SK-N-SH treated with all-trans-retinoic acid at 6 μM for 48 hours (cell line): ENCODE data around the gene DAB2IP.

Experiments used
- CSDC2 ChIP-seq: fragments of 250-450 bp; sonication (Bioruptor Pico); IDR thresholded peaks from 2 replicates; pipeline ENCODE4 v1.5.0; 2020; ENCODE audit warnings: mild to moderate bottlenecking, moderate library complexity
- CSRNP3 ChIP-seq: fragments of 250-450 bp; sonication (Bioruptor Pico); IDR thresholded peaks from 2 replicates; pipeline ENCODE4 v1.5.1; 2021; ENCODE audit warnings: mild to moderate bottlenecking, moderate library complexity
- ESRRG ChIP-seq: fragments of 250-450 bp; sonication (Bioruptor Pico); IDR thresholded peaks from 2 replicates; pipeline ENCODE4 v1.6.1; 2021; ENCODE audit warnings: mild to moderate bottlenecking
- ISL1 ChIP-seq: fragments of 250-450 bp; sonication (Bioruptor Pico); IDR thresholded peaks from 2 replicates; pipeline ENCODE4 v2.1.2; 2022; ENCODE audit warnings: mild to moderate bottlenecking, moderate library complexity
- PATZ1 ChIP-seq: fragments of 250-450 bp; sonication (Bioruptor Pico); IDR thresholded peaks from 2 replicates; pipeline ENCODE4 v1.8.0; 2020; ENCODE audit warnings: mild to moderate bottlenecking, moderate library complexity, borderline replicate concordance
- RARB ChIP-seq: fragments of 250-450 bp; sonication (Bioruptor Pico); IDR thresholded peaks from 2 replicates; pipeline ENCODE4 v1.8.0; 2021; ENCODE audit warnings: mild to moderate bottlenecking, moderate library complexity
- TCF4 ChIP-seq: fragments of 250-450 bp; sonication (Bioruptor Pico); IDR thresholded peaks from 2 replicates; pipeline ENCODE4 v1.8.0; 2021; ENCODE audit warnings: mild to moderate bottlenecking, moderate library complexity, borderline replicate concordance
- ZFP3 ChIP-seq: fragments of 250-450 bp; sonication (Bioruptor Pico); IDR thresholded peaks from 2 replicates; pipeline ENCODE4 v1.5.0; 2020; ENCODE audit warnings: mild to moderate bottlenecking, moderate library complexity
- ZFP30 ChIP-seq: fragments of 450-650 bp; formaldehyde crosslinking; IDR thresholded peaks from 2 replicates; pipeline ENCODE4 v1.5.0; 2022; ENCODE audit warnings: mild to moderate bottlenecking, moderate library complexity
- ZNF565 ChIP-seq: fragments of 450-650 bp; formaldehyde crosslinking; conservative IDR thresholded peaks from 2 replicates; pipeline ENCODE4 v1.5.0; 2020; ENCODE audit warnings: low read depth, mild to moderate bottlenecking, moderate library complexity
- ZNF8 ChIP-seq: fragments of 450-650 bp; formaldehyde crosslinking; IDR thresholded peaks from 2 replicates; pipeline ENCODE4 v1.5.0; 2020; ENCODE audit warnings: mild to moderate bottlenecking, moderate library complexity
- TF ChIP-seq, protein P1 (sequence below): fragments of 250-450 bp; sonication (Bioruptor Pico); IDR thresholded peaks from 2 replicates; pipeline ENCODE4 v1.5.1; 2020; ENCODE audit warnings: low read depth, mild to moderate bottlenecking, moderate library complexity

- TF ChIP-seq CSDC2 (CRISPR knock-in tag) (no peak), ZNF8 (CRISPR knock-in tag) (no peak), RARB (CRISPR knock-in tag) (no peak), PATZ1 (CRISPR knock-in tag) (no peak), ZFP3 (CRISPR knock-in tag) (no peak), ISL1 (CRISPR knock-in tag) (no peak), CSRNP3 (no peak), TCF4 (no peak), ESRRG (CRISPR knock-in tag) (no peak), ZNF565 (CRISPR knock-in tag) (no peak), ZFP30 (CRISPR knock-in tag) (no peak)
- TF ChIP-seq, protein P1, sequence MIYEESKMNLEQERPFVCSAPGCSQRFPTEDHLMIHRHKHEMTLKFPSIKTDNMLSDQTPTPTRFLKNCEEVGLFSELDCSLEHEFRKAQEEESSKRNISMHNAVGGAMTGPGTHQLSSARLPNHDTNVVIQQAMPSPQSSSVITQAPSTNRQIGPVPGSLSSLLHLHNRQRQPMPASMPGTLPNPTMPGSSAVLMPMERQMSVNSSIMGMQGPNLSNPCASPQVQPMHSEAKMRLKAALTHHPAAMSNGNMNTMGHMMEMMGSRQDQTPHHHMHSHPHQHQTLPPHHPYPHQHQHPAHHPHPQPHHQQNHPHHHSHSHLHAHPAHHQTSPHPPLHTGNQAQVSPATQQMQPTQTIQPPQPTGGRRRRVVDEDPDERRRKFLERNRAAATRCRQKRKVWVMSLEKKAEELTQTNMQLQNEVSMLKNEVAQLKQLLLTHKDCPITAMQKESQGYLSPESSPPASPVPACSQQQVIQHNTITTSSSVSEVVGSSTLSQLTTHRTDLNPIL (CRISPR knock-in tag), result no peak
These were observed 41.4 kb downstream of the DAB2IP start for GRCh38 chr9:121692606-121693387.
